RPMI7951 (cell line): ENCODE results near the gene UBE2L6. TPM values are rescaled to one million over a fixed set of nuclear protein-coding genes. Genes with fewer than 3 reads are reported as not detected.

Experiments
- total RNA-seq: library from RNA; depleted of rRNA; stranded (reverse); fragments of >200 nt; shearing (Covaris generic); gene quantifications from 2 replicates; pipeline ENCODE4 v1.2.3, GENCODE V29; 2014; rRNA removed

UBE2L6 gene
- total RNA-seq, 1 experiment from 2014 or later, result 57.7 TPM

Other genes starting within 250 kb of the UBE2L6 start
- gene TNKS1BP1, start 242.7 kb downstream of the UBE2L6 start, total RNA-seq, result 21.9 and 24.8 TPM in 2 replicates
- 105 and 106 TPM in 2 replicates for gene SSRP1, start 231.8 kb downstream of the UBE2L6 start, total RNA-seq
- not detected in 2 replicates for gene P2RX3, start 229.3 kb downstream of the UBE2L6 start, total RNA-seq
- gene PRG3, start 186.5 kb downstream of the UBE2L6 start, total RNA-seq, result not detected in 2 replicates
- not detected in 2 replicates for gene PRG2, start 177.0 kb downstream of the UBE2L6 start, total RNA-seq
- 58.4 and 64.5 TPM in 2 replicates for gene SLC43A3, start 140.6 kb downstream of the UBE2L6 start, total RNA-seq
- gene RTN4RL2, start 107.1 kb downstream of the UBE2L6 start, total RNA-seq, result 0.72 and 0.88 TPM in 2 replicates
- 6.5 and 7.3 TPM in 2 replicates for gene SLC43A1, start 52.0 kb downstream of the UBE2L6 start, total RNA-seq
- 83.3 and 89.8 TPM in 2 replicates for gene TIMM10, start 36.9 kb downstream of the UBE2L6 start, total RNA-seq
- gene SMTNL1, start 30.1 kb downstream of the UBE2L6 start, total RNA-seq, result not detected in 2 replicates
- 0.10 and 0.48 TPM in 2 replicates for gene SERPING1, start 30.0 kb upstream of the UBE2L6 start, total RNA-seq
- 0.20 and 1.1 TPM in 2 replicates for gene YPEL4, start 82.2 kb upstream of the UBE2L6 start, total RNA-seq
- 27.2 and 29.0 TPM in 2 replicates for gene CLP1, start 90.1 kb upstream of the UBE2L6 start, total RNA-seq
- gene ZDHHC5, start 100.4 kb upstream of the UBE2L6 start, total RNA-seq, result 21.6 and 22.6 TPM in 2 replicates
- 37.8 and 38.6 TPM in 2 replicates for gene MED19, start 144.5 kb upstream of the UBE2L6 start, total RNA-seq
- 120 and 147 TPM in 2 replicates for gene TMX2, start 144.9 kb upstream of the UBE2L6 start, total RNA-seq
- gene SELENOH, start 173.8 kb upstream of the UBE2L6 start, total RNA-seq, result 125 and 232 TPM in 2 replicates
- gene BTBD18, start 184.1 kb upstream of the UBE2L6 start, total RNA-seq, result not detected in 2 replicates
- 69.5 and 70.9 TPM in 2 replicates for gene CTNND1, start 194.1 kb upstream of the UBE2L6 start, total RNA-seq